Cardiac muscle cell (in vitro differentiated cells and primary cell): ENCODE measurements around the gene ANKRD33. TPM values are rescaled to one million over a fixed set of nuclear protein-coding genes. Genes with fewer than 3 reads are reported as not detected.

Source experiments
- DNase-seq, 2 donors: peaks; one replicate each; pipeline versions ENCODE4 v3.0.0 to v3.0.0-alpha.2; 2010 to 2017; ENCODE audit warnings: low read depth in 1 of 2, low spot score in 1 of 2
- H3K27ac ChIP-seq: fragments of 200-600 bp; sonication (generic); 2 replicates; pipeline ENCODE4 v1.5.1; 2016
- H3K27me3 ChIP-seq: fragments of 200-600 bp; sonication (generic); 2 replicates; pipeline ENCODE4 v1.6.0; 2016; ENCODE audit warnings: control low read depth
- H3K36me3 ChIP-seq: fragments of 200-600 bp; sonication (generic); 2 replicates; pipeline ENCODE4 v1.5.1; 2016; ENCODE audit warnings: control low read depth
- H3K4me1 ChIP-seq: fragments of 200-600 bp; sonication (generic); 2 replicates; pipeline ENCODE4 v1.8.1; 2017; ENCODE audit warnings: low read depth, mild to moderate bottlenecking, mixed run types
- H3K4me3 ChIP-seq: fragments of 200-600 bp; sonication (generic); 2 replicates; pipeline ENCODE4 v1.5.1; 2016; ENCODE audit warnings: mild to moderate bottlenecking
- H3K9me3 ChIP-seq: fragments of 200-600 bp; sonication (generic); 2 replicates; pipeline ENCODE4 v1.5.1; 2017; ENCODE audit warnings: low read depth, mild to moderate bottlenecking, control low read depth
- polyA plus RNA-seq: library from polyadenylated mRNA; unstranded; fragments of >200 nt; fragmentation: Nextera tagmentation; extraction: Ambion mirVana; gene quantifications from 2 replicates; pipeline ENCODE4 v1.2.1, GENCODE V29; 2016
- total RNA-seq: library from RNA; depleted of rRNA; stranded (reverse); fragments of >200 nt; gene quantifications from 2 replicates; pipeline ENCODE4 v1.2.3, GENCODE V29; 2016
- TF ChIP-seq, protein P1 (sequence below): IDR thresholded peaks from 2 replicates; pipeline ENCODE4 v1.5.1; 2012; ENCODE audit warnings: low read depth, mild to moderate bottlenecking, low read length

Gene ANKRD33
- total and polyA plus RNA-seq, 2 experiments from 2014 or later = 0.30 TPM; not detected in 1

DNA sequence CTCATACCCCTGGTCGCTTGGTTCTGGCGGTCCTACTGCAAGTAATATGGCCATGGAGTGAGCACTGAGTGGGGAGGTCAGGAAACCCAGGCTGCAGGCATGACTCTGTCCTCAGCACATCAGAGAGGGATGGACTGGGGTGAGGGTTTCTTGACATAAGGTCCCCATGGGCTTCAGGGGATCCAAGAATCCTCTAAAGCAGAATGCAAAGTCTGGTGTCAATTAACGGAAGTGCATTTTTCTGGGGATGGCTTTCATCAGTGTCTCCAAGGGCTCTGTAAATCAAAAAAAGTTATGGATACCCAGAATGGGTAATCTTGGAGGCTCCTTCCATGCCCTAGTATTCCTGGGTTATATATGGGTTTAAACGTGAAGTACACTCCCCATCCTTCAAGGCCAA lies 43.0 kb upstream of the ANKRD33 start:
- peaks cover 2% of the 10 kb centered on the region for H3K4me1 ChIP-seq
- no peaks in the 10 kb centered on the region for H3K27me3 ChIP-seq
- H3K36me3 ChIP-seq = no peaks in the 10 kb centered on the region
- DNase-seq = no peak
- no peak overlapping the region for H3K4me3 ChIP-seq
- no peaks in the 10 kb centered on the region for H3K9me3 ChIP-seq
- no peak overlapping the region for H3K27ac ChIP-seq
- TF ChIP-seq, protein P1, sequence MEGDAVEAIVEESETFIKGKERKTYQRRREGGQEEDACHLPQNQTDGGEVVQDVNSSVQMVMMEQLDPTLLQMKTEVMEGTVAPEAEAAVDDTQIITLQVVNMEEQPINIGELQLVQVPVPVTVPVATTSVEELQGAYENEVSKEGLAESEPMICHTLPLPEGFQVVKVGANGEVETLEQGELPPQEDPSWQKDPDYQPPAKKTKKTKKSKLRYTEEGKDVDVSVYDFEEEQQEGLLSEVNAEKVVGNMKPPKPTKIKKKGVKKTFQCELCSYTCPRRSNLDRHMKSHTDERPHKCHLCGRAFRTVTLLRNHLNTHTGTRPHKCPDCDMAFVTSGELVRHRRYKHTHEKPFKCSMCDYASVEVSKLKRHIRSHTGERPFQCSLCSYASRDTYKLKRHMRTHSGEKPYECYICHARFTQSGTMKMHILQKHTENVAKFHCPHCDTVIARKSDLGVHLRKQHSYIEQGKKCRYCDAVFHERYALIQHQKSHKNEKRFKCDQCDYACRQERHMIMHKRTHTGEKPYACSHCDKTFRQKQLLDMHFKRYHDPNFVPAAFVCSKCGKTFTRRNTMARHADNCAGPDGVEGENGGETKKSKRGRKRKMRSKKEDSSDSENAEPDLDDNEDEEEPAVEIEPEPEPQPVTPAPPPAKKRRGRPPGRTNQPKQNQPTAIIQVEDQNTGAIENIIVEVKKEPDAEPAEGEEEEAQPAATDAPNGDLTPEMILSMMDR = no peak

GRCh38 chr12:51845482-51845881 lies 42.4 kb upstream of the ANKRD33 start:
- Histone ChIP-seq H3K4me1 (no peaks in the 10 kb centered on the region), H3K27me3 (no peaks in the 10 kb centered on the region), H3K9me3 (no peaks in the 10 kb centered on the region), H3K4me3 (no peak overlapping the region), H3K36me3 (no peaks in the 10 kb centered on the region), H3K27ac (no peak overlapping the region)
- TF ChIP-seq, protein P1 = no peak
- DNase-seq = no peak

DNA sequence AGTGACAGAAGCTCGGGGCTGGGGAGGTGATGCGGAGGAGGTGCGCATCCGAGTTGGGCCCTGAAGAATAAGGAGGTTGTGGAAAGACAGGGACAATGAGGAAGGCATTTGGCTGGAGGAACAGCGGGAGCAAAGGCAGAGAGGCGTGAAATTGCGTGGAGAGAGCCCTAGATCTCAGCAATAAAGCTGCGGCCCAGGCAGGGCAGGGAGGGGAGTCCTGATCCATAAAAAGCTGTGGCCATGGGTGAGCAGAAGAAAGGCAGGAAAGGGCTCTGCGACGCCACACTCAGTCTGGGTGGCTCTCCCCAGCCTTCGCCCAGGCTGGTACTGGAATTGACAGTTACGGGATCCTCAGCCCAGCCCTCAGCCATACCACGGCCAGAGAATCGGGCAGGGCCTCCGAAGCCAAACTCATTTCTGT lies 41.6 kb upstream of the ANKRD33 start:
- Histone ChIP-seq H3K27me3 (no peaks in the 10 kb centered on the region), H3K4me3 (peak overlapping the region; percentile 66), H3K9me3 (no peaks in the 10 kb centered on the region), H3K27ac (no peak overlapping the region), H3K36me3 (no peaks in the 10 kb centered on the region), H3K4me1 (no peaks in the 10 kb centered on the region)
- TF ChIP-seq, protein P1 = no peak
- DNase-seq = no peak

GRCh38 chr12:51846911-51847642 lies 40.8 kb upstream of the ANKRD33 start:
- DNase-seq = peak; percentile 20 to 69
- Histone ChIP-seq H3K4me3 (peak overlapping the region; percentile 66), H3K27me3 (no peaks in the 10 kb centered on the region), H3K27ac (peak overlapping the region; percentile 8), H3K4me1 (no peaks in the 10 kb centered on the region), H3K36me3 (no peaks in the 10 kb centered on the region), H3K9me3 (no peaks in the 10 kb centered on the region)
- TF ChIP-seq, protein P1 = no peak

GRCh38 chr12:51847643-51848325 lies 40.1 kb upstream of the ANKRD33 start:
- peak; percentile 27 to 58 for DNase-seq
- no peaks in the 10 kb centered on the region for H3K27me3 ChIP-seq
- peak overlapping the region; percentile 66 for H3K4me3 ChIP-seq
- H3K36me3 ChIP-seq = no peaks in the 10 kb centered on the region
- H3K9me3 ChIP-seq = no peaks in the 10 kb centered on the region
- H3K27ac ChIP-seq = peak overlapping the region; percentile 8
- H3K4me1 ChIP-seq = no peaks in the 10 kb centered on the region
- TF ChIP-seq, protein P1 = no peak
